GM19351 (cell line): ENCODE data around the gene C5.

Experiments used
- ATAC-seq: cut with Tn5 transposase; IDR thresholded peaks from one replicate; pipeline ENCODE4 v1.9.1; 2021; ENCODE audit warnings: mild to moderate bottlenecking, moderate library complexity; ENCODE audit not compliant: unreplicated experiment

The C5 gene

DNA sequence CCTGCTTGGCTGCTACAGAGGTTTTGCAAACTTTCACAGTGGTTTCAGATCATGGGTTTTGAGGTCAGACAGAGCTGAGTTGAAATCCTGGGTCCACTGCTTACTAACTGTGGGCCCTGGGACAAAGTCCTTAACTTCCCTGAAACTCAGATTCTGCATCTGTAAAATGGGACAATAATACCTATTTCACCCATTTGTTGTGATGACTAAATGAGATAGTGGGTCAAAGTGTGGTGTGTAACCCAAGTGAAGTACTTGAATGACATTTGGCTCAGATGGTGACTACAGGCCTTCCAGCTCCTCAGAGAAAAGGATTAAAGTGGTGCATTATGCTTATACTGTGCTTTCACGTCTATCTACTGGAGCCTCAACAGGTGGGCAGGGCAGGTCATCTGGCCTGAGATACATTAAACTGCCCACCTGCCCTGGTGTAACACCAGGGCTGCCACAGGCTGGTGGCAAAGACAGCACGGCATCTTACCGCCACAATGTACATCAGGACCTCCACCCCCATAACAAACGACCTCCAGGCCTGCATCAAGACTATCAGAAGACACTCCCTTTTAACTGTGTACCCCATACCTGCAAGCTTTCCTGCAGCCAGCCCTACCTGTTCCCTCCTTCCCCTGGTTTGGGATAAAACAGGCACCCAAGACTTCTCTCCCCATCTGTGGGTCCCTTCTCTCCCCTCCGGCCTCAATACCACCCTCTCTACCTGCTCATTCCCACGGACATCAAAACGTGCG, 122.6 kb downstream of the C5 start:
- ATAC-seq: no peak

DNA sequence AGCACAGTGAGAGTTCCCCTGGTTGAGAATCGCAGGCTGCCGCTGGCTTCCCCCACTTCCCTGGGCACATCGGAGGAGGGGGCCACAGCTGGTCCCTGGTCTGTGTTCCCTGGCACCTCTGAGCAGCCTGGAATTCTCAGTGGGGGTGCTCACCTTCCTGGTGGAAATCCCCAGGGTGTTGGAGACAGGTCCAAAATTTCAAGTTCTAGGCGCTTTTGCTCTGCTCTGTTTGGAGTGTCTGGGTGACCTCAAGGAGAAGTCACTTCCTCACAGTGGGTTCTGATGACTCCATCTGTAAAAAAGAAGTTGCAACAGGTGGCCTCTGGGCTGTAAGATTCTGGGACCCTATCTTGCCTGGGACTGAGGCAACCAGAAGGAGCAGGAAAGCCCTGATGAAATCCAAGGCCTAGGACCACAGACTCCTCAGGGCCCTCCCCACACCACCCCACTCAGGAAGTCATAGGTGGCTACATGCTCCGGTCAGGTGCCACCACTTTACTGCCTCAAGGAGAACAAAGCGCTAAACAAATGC, 123.6 kb downstream of the C5 start, which contains the start of gene TRAF1:
TRAF1 (minus strand) TSS at position 400 of the 532 bp plus-strand sequence. CDS start 721 bp downstream, outside the sequence.
- ATAC-seq: peak; percentile 26

DNA sequence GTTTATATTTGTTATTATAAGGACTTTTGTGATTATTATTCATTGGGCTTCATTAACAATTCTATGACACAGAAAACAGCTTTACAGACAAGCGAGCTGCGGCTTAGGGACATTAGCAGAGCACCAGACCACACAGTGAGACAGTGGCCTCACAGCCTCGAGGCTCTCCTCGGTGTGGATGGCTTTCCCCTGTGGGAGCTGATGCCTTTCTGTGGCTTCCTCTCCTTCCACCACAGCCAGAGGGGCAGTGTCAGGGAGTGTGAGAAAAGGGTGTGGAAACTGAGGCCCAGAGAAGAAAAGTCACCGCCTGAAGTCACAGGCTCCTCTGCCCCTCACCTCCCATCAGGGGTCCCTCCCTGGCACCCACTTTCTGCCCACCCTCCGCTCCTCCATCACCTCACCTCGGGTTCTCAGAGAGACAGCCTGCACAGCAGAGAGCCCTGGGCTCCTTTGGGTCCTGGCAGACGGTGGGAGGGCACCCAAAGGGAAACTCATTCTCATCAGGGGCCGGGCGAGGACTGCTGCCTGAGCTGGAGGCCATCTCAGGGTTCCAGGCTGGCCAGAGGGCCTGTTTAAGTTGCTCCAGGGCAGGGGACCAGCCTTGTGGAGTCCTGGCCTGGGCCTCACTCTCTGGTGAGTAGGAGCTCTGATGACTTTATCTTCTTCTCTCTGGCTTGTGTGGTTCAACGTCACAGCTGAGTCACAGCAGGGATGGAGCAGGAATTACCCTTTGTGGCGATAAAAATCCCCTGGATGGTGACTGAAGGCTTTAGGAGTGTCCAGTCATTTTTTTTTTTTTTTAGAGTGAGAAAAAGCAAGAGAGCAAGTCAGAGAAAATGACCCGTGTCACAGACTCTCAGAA, 124.3 kb downstream of the C5 start:
- ATAC-seq: peak; percentile 34

DNA sequence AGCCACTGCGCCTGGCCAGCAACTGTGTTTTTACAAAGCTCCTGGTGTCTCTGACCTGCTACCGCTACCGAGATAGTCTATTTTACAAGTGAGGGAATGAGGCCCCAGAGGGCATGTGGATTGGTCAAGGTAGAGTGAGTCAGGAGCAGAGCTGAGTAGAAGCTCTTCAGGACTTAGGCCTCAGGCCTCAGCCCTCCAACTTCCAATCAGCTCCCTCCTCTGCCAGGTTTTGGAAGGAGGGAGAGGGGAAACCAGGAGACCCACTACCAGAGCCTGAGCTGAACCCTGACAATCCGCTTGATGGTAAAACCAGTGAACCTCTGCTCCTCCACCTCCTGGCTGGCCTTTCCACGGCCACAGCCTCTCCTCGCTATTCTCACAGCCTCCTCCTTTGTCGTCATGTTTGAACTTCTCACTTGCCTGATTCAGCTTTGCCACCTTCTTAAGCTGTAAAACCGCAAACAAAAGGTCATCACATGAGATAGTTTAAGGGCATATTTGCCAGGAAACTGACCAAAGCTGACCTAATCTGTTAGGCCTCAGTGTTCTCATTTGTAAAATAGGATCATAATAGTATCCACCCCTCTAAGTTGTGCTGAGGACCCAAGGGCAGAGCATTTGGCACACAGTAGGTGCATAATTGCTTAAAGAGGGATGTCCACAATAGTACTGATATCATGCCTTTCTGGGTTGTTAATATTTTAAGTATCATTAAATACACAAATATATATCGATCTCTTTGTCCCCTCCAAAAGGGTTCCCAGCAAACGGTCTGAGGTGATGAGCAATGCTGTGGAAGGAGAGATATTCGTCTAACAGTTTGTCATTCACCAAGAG, 125.2 kb downstream of the C5 start:
- ATAC-seq: no peak

DNA sequence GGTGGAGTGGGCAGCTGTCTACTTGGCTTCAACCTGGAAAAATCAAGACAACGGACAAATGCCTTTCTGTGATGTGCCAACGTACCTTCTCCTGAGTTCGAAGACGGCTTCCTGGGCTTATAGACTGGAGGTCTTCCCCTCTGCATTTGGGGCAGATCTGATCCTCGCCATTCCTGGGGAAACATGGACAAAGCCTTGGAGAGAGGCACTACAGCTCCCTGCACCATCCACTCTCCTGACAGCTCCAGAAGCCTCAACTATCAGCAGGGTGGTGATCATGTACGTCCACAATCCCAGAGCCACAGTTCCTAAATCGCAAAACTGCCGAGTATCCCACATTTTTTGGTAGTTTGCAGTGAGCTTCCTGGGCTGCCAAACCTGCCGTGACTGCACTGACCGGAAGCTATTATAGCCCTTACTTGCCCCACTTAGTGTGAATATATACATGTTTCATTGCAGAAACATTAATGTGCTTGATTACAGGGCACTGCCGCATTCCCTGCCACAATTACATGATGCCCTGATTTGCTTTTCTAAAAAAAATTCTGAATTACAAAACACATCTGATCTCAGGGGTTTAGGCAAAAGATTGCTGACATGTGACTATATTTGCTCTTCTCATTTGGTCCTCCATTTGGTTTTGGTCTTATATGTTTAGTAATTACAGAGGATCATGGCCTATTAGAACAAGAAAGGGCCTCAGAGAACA, 126.3 kb downstream of the C5 start:
- ATAC-seq: no peak

DNA sequence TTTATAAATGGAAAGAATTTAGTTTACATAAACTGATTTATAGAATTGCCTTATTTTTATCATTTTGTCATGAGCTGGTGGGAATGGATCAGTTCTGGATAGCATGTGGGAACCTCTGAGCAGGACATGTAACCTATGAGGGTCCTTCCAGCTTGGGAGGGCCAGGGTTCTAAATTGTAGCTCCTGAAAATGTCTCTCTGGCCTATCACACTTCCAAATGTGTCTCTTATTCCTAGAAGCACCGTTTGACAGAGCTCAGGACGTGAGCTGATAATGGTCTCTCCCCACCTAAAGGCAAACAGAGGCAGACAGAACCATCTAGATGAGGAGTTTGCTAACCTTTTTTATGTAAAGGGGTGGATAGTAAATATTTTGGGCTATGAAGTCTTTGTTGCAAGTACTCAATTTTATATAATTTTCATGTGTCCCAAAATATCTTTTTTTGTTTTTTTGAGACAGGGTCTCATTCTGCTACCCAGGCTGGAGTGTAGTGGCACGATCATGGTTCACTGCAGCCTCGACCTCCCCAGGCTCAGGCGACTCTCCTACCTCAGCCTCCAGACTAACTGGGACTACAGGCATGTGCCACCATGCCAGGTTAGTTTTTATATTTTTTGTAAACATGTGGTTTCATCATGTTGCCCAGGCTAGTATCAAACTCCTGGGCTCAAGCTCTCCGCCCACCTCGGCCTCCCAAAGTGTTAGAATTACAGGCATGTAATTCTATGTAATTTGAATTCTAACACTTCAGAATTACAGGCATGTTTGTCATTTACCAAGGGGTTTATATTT, 127.5 kb downstream of the C5 start:
- no peak for ATAC-seq

DNA sequence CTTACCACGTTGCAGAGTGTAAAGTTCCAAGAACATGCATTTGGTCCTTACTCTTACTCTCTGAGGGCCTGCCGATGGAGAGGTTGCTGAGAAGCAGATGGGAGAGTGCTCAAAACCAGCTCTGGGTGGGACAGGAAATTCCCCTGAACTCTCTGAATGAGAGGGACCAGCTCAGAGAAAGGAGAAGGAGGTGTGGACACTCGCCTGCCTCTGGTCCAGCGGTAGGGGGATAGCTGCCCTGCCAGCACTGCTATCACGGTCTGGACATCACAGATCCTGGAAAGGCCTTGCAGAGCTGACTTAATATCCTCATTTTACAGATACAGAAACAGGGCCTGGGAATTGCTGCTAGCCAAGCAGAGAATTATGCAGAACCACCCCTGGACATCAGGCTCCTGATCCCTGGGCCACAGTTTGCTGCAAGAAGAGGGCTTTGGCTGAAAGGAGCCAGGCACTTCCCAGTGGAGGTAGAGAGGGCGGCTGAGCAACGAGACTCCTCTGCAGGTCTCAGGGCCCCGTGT, 128.4 kb downstream of the C5 start:
- ATAC-seq: no peak

DNA sequence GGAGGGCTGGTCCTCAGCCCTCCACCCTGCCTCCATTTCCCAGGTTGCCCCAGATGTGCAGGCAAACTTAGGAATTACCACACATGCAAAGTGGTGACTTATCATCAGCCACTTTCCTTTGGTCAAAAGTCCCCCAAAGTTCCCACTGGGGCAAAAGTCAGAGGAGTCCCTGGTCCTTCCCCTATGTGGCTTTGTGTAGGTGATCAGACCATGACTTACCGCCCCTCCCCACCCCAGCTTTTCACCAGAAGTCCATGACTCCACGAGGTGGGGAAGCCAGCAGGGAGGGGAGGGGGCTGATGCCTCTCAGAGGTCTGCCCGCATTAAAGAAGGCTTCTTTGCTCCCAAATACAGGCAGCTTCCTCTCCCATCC, 129.3 kb downstream of the C5 start:
- no peak for ATAC-seq

DNA sequence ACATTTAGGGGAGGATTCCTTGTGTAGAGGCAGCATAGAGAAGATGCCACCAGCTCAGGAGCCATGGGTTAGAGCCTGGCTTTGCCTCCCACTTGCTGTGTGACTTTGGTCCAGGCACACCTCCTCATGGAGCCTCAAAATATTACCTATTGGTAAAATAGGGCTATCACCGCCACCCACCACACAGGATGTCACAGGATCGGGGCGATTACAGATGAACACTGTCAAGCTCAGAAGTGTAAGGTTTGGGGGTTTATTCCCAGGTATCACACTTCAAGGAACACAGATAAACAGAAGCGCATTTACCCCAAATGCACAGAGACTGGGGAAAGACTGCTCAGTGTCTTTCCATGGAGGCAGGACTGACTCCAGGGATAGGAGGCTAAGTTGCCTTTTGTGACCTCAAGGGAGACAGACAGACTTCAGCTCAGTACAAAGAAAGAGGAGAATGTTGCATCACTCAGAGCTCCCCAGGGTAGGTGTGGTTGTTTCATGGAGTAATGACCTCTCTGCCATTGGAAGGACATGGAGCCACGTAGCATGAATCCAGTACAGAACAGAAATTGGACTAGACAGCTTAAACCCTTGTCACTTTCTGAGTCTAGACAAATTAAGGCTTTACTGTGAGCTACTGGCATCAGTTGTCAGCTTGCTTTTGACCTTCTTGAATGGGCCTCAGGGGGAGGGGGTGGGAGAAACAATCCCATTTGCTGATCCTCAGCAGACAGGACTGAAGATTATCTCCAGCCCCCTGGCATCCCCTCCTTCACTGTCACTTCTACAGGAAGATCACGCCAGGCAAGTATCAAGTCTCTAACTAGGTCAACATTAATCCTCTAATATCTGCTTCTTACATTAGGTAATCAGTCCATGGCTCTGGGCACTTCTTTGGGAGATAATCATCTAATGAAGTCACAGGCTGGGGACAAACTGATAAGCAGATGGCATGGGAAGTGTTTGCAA, 130.0 kb downstream of the C5 start:
- no peak for ATAC-seq

DNA sequence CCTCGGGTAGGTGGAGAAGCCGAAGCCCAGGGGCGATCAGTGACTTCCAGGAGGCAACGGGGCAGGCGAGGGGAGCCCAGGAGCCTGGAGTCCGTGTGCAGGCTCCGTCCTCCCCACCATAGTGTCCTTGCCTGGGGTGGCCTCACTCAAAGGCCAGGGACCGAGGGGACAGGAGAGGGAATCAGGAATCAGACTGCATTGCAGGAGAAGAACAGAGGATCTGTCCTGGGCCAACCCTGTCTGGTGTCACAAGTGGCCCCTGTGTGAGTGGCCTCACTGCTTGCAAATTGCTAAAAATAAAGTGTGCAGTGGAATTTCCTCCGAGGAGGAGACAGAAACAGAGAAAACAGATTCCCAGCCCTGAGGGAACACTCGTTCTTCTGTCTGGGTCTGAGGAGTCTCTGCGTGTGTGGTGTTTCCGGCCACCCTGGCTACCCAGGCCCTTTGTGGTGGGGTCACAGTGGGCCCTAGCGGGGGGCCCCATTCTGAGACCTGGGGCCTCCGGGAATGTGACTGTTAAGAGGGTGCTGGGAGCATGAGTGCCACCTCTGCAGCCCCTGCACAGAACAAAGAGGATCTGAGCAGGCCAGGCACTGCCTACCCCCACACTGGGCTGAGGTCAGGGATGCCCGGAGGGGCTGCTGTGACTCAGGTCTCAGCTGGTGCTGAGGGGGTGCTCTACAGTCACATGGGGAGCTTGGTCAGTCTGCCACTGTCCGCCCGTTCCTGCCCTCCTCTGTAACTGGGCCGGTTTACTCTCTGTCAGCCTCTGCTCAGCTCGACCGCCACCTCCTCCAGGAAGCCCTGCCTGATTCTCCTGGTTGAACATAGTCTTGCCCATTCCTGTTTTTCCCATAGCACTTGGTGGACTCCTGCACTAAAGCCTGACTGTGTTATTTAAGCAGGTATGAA, 130.9 kb downstream of the C5 start:
- no peak for ATAC-seq

DNA sequence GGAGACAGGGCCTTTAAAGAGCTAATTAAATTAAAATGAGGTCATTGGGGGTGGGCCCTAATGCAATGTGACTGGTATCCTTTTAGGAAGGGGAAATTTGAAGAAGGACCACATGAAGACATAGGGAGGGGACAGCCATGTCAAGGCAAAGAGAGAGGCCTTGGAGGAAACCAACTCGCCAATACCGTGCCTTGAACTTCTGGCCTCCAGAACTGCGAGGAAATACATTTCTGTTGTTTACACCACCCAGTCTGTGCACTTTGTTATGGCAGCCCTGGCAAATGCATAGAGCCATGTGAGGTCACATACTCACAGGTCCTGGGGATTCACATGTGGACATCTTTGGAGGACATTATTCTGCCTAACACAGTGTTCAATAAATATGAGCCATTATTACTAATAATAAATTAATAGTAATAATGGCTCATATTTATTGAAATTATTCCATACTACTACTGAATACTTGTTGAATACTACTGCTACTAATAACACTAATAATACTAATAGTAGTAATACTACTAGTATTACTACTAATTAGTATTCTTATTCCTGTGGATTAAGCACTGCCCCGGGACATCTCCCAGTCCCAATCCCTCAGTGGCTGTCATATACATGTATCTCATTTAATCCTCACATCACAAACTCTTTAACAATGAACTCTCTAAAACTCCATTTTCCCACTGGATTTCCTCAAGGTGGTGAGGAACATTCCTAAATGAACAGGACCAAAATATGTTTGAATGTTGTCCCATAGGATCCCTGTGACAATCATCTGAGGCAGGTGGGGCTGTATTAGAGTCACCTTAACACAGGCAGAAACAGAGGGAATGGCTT, 131.9 kb downstream of the C5 start:
- ATAC-seq: no peak

DNA sequence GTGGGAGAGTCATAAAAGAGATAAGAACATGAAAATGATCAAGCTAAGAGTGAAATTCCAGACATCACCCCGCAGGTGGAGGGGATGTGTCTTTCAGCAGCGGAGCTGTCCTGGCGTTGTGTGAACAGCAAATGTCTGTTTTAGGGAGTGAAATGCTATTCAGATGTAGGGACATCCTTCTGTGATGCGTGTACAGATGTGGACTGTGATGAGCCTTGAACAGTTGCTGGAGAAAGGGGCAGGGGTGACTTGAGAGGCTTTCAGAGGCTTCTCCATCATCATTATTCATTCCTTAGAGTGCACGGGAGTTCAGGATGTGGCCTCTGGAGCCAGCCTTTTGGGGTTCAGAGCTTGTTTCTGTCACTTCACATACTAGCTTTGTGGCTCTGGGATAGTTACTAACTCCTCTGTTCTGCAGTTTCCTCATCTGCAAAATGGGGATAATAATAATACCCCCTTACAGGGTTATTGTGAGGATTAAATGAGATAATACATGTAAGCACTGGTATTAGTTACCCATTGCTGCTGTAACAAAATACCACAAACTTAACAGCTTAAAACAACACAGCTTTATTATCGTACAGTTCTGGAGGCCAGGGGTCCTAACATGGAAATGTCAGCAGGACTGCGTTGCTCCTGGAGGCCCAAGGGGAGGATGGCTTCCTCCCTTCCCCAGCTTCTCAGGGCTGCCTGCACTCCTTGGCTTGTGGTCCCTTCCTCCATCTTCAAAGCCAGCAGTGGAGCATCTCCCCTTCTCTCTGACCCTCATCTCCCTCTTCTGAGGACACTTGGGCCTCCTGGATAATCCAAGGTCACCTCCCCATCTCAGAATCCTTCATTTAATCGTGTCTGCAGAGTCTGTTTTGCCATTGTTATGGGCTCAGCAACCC, 132.8 kb downstream of the C5 start:
- no peak for ATAC-seq

DNA sequence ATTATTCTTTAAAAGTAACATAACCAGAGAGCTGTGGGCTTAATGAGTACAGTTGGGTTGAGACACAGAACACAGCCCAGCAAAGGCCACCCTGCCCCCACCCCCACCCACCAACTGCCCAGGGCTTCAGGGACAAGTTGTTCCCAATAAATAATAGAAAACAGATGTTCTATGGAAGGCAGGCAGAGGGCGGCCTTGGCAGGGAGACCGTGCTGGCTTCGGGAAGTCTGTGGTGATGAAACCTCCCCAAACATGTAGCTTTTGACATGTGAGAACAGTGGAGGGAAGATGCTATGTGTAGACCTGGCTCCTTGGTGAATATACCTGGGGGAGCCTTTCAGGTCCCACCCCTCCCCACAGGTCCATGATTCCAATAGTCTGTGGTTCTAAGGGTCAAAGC, 133.5 kb downstream of the C5 start:
- ATAC-seq: no peak

DNA sequence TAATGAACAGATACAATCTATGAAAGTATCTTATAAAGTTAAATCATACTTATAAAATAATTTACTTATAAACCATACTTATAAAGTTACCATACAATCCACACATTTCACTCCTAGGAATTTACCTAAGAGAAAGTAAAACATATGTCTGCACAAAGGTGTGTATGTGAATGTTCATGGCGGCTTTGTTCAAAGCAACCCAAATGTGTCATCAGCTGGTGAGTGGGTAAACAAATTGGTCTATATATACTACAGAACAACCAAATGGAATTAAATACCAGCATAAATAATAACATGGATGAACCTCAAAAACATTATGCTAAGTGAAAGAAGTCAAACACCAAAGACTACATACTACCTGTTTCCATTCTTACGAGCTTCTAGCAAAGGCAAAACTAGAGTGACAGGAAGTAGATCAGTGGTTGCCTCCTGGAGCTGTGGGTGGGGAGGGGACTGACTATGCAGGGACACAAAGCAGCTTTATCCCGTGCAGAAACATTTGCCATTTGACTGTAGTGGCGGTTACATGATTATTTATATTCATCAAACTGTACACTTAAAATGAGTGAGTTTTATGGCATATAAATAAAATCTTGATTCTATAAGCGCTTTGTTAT, 134.1 kb downstream of the C5 start:
- ATAC-seq: no peak

DNA sequence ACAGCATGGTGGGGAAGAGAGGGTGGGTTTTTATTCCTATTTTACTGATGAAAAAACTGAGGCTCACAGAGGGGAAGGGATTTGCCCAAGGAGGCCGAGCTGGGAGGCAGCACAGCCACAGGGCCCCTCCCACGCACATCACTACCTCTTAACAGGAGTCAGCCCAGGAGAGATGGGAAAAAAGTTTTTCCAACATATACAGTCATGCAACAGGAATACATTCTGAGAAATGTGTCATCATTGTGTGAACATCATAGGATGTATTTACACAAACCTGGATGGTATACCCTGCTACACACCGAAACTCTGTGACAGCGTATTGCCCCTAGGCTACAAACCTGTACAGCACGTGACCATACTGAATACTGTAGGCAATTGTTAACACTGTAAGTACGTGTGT, 135.1 kb downstream of the C5 start:
- no peak for ATAC-seq
